Measurements from ENCODE around the gene SYCP2L.

SYCP2L gene

GRCh38 chr6:11008821-11009220 is 122.0 kb downstream of the SYCP2L start:
- no peak for DNase-seq (ENCODE audit: low read depth)

DNA sequence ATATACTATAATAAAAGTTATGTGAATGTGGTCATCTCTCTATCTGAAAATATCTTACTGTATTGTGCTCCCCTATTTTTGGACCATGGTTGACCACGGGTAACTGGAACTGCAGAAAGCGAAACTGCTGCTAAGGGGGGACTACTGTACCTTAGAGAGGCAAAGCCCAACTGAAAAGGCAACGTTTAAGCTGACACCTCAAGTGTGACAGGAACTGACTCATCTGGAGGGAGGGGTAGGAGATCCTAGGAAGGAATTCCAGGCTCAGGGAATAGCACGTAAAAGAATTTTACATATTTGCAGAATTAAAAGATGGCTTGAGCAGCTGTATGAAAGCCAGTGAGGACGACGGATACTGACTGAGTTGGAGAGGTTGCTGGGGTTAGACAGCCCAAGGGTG is 122.5 kb downstream of the SYCP2L start:
- DNase-seq (ENCODE audit: low read depth), result no peak

DNA sequence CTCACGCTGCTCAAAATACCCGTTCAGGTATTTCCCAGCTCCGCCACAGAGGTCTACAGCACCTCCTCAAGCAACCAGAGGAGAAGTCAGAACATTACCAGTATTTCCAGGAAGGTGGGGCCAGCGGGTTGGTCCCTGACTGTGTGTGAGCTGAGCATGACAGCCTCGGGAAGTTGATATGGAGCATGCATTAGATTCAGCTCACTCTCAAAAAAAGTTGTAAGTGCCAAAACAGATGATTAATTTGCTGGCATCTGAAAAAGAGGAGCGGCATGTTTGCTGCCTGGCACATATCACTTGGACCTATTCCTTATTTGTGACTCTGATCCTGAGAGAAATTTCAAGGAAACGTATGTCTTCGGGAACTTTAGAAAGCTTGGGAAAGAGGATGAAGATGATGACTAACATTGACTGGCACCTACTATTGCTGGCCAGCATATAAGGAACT is 125.0 kb downstream of the SYCP2L start:
- DNase-seq (ENCODE audit: low read depth), result no peak

DNA sequence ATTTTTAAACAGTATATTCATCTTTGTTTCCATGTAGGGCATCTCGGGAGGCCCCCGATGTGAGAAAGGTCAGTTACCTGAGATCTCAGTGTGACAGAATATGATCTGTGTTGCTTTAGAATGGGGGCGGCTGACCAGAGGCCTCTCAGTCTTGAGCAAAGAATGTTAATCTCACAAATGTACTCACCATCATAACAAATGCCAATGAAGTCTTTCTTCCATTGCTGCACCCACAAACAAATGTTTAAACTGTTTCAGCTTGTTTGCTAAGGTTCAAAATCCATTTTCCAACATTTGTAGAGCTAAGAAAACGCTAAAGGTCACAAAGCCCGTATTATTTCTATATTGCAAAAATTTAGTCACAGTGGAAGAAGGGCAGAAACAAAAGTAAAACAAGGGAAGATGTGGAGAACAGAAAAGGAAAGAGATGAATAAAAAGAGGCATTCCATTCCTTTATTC is 125.5 kb downstream of the SYCP2L start:
- no peak for DNase-seq (ENCODE audit: low read depth)

GRCh38 chr6:11012976-11013720 is 126.3 kb downstream of the SYCP2L start:
- no peak for DNase-seq (ENCODE audit: low read depth)

- no peak for DNase-seq (ENCODE audit: low read depth)
Observed at GRCh38 chr6:11013721-11014070, 126.8 kb downstream of the SYCP2L start.

GRCh38 chr6:11015102-11015501 is 128.2 kb downstream of the SYCP2L start:
- no peak for DNase-seq (ENCODE audit: low read depth)

DNA sequence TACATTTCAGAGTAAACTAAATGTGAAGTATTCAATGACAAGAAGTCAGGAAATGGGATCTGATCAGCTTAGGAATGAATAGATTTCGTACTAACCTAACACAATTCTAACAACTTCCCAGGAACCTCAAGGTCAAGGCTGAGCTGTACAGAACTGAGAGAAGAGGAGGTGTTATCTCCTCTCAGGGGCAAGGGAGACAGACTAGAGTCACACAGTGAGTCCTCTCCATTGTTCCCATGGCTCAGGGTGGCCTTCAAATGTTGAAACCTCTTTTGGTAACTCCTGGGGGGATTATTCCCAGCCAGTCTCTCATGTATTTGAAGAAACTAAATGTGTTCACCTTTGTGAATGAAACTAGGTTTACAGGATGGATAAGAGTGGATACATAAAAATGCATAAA is 129.6 kb downstream of the SYCP2L start:
- no peak for DNase-seq (ENCODE audit: low read depth)

GRCh38 chr6:11017090-11017489 is 130.2 kb downstream of the SYCP2L start:
- no peak for DNase-seq (ENCODE audit: low read depth)

DNA sequence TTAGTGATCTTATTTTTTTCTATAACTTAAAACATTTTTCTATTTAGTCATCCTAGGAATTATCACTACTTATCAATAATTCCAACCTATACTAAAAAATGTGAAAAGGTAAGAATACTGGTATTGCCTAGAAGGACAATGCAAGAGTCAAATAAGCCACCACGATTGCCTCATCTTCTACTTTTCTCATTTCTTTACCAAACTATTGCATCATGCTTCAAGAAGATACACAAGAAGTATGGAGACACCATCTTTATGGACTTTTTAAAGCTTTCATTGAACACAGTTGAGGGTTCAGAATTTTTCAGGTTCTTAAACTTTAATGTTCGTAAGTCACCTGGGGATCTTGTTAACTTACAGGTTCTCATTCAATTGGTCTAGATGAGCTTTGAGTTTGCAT is 131.4 kb downstream of the SYCP2L start:
- DNase-seq (ENCODE audit: low read depth), result no peak

- DNase-seq (ENCODE audit: low read depth), result no peak
Observed at GRCh38 chr6:11021003-11021402, 134.2 kb downstream of the SYCP2L start.

GRCh38 chr6:11021714-11022113 is 134.9 kb downstream of the SYCP2L start:
- DNase-seq (ENCODE audit: low read depth), result no peak

DNA sequence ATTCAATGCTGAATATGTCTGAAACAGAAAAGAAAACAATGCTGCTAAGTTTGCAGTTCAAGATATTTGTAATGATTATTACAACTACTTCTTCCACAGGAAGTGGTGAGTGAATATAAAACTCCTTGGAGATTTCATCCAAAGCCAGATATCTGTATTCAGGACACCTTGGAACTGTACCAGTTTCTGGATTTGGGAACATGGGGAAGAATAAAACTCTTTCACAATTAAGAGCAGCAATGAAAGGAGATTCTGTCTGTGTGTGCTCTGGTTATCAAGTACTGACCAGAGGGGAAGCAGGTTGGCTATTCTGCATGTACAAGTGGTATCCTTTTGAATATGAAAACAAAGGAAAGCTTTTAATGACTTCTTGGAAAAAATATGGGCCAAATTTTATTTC is 136.2 kb downstream of the SYCP2L start:
- no peak for DNase-seq (ENCODE audit: low read depth)

All from T-helper 22 cell (primary cell).